Measurements from ENCODE around the gene CPNE7. TPM values are rescaled to one million over a fixed set of nuclear protein-coding genes. Genes with fewer than 3 reads are reported as not detected.

Gene CPNE7
- total RNA-seq, 2 donors from 2014 or later, result 1.5 to 2.1 TPM

DNA sequence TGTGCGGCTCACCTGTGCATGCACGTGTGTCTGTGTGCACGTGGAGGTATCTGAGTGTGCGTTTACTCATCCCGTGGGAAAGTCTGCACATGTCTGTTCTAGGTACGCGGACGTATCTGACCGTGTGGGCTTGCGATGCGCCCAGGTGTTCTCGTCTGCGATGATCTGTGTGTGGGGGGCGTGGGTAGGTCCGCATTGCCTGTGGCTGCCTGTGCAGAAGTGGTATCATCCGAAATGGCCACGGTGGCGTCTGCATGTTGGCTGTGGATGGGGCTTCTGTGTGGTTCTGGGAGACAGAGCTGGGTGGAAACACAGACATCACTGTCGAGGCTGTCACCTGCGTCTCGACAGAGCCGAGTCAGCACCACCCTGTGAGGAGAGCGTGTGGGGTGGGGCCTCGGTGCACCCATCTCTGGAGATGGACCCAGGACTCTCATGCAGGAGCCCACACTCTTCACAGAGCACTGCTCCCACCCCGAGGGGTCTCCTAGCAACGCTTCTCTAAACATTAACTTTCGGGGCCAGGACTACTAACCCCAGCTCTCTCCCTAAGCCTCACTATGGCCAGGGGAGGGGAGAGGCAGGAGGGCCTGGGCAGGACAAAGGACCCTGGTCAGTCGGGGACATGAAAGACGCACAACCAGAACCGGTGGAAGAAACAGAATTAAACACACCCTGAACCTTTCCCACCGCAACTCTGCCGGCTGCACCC is 46.3 kb downstream of the CPNE7 start:
- Histone ChIP-seq H3K9ac (ENCODE audit: extremely low read depth, low read length, poor library complexity, severe bottlenecking) (no peak overlapping the region), H3K27ac (ENCODE audit: low read depth, low read length) (no peak overlapping the region), H3K4me1 (ENCODE audit: control insufficient read depth, insufficient read depth, low read length) (no peaks in the 10 kb centered on the region), H3K27me3 (ENCODE audit: control insufficient read depth, insufficient read depth, low read length, poor library complexity, severe bottlenecking) (no peaks in the 10 kb centered on the region), H3K36me3 (ENCODE audit: control insufficient read depth, insufficient read depth, low read length) (no peaks in the 10 kb centered on the region), H3K4me3 (ENCODE audit: low read length) (no peak overlapping the region), H3K9me3 (ENCODE audit: control insufficient read depth, low read length) (no peaks in the 10 kb centered on the region)
- peaks cover 26% of the 10 kb centered on the region for H3K27me3 Mint-ChIP-seq (ENCODE audit: insufficient read depth)
- H3K9me3 Mint-ChIP-seq, result no peaks in the 10 kb centered on the region
- H3K27ac Mint-ChIP-seq, result no peak overlapping the region
- no peak for DNase-seq
- WGBS, 2 experiments (ENCODE audit: insufficient coverage in 1 of 2, insufficient read length in 1 of 2), result 92 to 94% methylated on average over 20 to 32 of the region's 32 CpGs
- H3K4me3 Mint-ChIP-seq, result no peak overlapping the region
- TF ChIP-seq, protein P1, sequence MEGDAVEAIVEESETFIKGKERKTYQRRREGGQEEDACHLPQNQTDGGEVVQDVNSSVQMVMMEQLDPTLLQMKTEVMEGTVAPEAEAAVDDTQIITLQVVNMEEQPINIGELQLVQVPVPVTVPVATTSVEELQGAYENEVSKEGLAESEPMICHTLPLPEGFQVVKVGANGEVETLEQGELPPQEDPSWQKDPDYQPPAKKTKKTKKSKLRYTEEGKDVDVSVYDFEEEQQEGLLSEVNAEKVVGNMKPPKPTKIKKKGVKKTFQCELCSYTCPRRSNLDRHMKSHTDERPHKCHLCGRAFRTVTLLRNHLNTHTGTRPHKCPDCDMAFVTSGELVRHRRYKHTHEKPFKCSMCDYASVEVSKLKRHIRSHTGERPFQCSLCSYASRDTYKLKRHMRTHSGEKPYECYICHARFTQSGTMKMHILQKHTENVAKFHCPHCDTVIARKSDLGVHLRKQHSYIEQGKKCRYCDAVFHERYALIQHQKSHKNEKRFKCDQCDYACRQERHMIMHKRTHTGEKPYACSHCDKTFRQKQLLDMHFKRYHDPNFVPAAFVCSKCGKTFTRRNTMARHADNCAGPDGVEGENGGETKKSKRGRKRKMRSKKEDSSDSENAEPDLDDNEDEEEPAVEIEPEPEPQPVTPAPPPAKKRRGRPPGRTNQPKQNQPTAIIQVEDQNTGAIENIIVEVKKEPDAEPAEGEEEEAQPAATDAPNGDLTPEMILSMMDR (conservative IDR thresholded peaks at IDR 0.05), result no peak
- H3K36me3 Mint-ChIP-seq (ENCODE audit: low read depth), result no peaks in the 10 kb centered on the region
- peaks cover 5% of the 10 kb centered on the region for H3K4me1 Mint-ChIP-seq

DNA sequence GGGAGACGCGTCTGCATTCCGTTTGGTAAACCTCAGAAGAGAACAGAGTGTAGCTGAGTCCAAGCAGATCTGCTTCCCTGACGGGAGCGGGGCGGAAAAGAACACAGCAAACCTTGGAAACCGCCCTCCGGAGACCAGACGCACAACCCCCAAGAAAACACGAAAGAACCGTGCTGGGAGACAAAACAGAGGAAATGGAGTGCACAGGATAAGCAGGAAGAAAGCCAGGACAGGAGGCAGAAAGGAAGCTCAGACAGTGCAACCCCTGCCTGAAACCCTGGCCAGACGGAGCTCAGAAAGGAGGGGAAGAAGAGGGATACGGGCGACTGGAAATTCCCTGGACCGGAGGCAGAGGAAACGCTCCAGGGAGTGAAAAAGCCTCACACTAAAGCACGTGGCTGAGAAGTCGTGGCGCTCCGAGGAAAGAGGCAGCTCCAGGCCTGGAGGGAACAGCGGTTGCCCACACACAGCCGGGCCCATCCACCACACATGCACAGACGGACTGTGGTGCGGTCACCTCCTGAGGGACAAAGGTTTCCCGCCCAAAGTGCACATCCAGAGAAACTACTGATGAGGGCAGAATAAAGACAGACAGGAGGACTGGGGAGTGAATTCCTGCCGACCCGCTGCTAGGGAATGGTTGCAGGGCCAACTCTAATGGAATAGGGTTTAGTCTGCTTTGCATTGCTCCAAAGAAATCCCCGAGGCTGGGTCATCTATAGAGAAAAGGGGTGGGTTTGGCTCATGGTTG is 48.1 kb downstream of the CPNE7 start:
- no peaks in the 10 kb centered on the region for H3K9me3 Mint-ChIP-seq
- Histone ChIP-seq H3K36me3 (ENCODE audit: control insufficient read depth, insufficient read depth, low read length) (no peaks in the 10 kb centered on the region), H3K27ac (ENCODE audit: low read depth, low read length) (no peak overlapping the region), H3K27me3 (ENCODE audit: control insufficient read depth, insufficient read depth, low read length, poor library complexity, severe bottlenecking) (no peaks in the 10 kb centered on the region), H3K4me1 (ENCODE audit: control insufficient read depth, insufficient read depth, low read length) (no peaks in the 10 kb centered on the region), H3K9me3 (ENCODE audit: control insufficient read depth, low read length) (no peaks in the 10 kb centered on the region), H3K4me3 (ENCODE audit: low read length) (no peak overlapping the region), H3K9ac (ENCODE audit: extremely low read depth, low read length, poor library complexity, severe bottlenecking) (no peak overlapping the region)
- no peaks in the 10 kb centered on the region for H3K36me3 Mint-ChIP-seq (ENCODE audit: low read depth)
- WGBS, 2 experiments (ENCODE audit: insufficient coverage in 1 of 2, insufficient read length in 1 of 2), result 71 to 83% methylated on average over 25 to 28 of the region's 28 CpGs
- no peak overlapping the region for H3K4me3 Mint-ChIP-seq
- TF ChIP-seq, protein P1 (conservative IDR thresholded peaks at IDR 0.05), result no peak
- DNase-seq, result no peak
- H3K27ac Mint-ChIP-seq, result no peak overlapping the region
- H3K4me1 Mint-ChIP-seq, result peaks cover 5% of the 10 kb centered on the region
- H3K27me3 Mint-ChIP-seq (ENCODE audit: insufficient read depth), result peaks cover 26% of the 10 kb centered on the region

DNA sequence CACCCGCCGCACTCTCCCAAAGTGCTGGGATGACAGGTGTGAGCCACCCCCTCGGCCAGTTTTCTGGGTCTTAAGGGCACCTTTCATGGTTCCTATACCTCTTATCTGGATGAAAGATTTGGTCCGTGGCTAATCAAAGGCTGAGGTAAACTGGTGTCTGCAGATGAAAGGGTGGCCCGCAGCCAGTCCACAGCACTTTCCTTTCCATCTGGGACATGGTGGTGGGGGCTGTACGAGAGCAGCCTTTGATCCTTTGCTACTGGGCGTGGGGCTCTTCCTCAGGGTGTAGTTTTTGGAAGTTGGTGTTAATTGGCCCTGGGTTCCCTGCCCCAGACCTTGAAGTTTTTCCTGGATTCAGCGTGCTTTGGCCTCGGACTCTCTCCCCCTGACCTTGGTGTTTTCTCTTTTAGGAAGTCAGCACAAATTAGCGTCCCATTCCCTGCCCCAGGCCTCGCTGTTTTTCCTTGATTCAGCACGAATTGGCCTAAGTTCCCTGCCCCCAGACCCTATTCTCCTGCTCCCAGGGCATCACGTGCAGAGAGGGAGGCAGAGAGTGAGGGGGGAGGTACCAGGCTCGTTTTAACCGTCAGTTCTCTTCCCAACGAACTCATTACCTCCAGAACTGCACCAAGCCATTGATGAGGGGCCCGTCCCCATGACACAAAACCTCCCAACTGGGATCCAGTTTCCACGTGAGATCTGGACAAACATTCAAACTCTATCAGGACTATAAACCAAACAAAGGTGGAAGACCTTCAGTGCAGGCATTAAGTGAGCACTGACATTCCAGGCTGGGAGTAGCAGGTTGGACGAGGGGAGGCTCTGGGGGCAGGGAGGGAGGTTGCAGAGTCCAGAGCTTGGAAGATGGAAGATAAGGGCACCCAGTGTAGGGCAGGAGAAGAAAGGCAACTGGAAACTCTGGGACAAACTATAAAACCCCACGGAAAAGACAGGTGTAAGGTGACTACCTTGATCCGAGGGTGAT is 49.5 kb downstream of the CPNE7 start:
- no peak for DNase-seq
- peaks cover 2% of the 10 kb centered on the region for H3K9me3 Mint-ChIP-seq
- no peaks in the 10 kb centered on the region for H3K9me3 ChIP-seq (ENCODE audit: control insufficient read depth, low read length)
- H3K27me3 Mint-ChIP-seq (ENCODE audit: insufficient read depth), result peaks cover 26% of the 10 kb centered on the region
- H3K27ac ChIP-seq (ENCODE audit: low read depth, low read length), result no peak overlapping the region
- TF ChIP-seq, protein P1 (conservative IDR thresholded peaks at IDR 0.05), result no peak
- H3K4me3 Mint-ChIP-seq, result no peak overlapping the region
- no peak overlapping the region for H3K9ac ChIP-seq (ENCODE audit: extremely low read depth, low read length, poor library complexity, severe bottlenecking)
- H3K27me3 ChIP-seq (ENCODE audit: control insufficient read depth, insufficient read depth, low read length, poor library complexity, severe bottlenecking), result no peaks in the 10 kb centered on the region
- no peaks in the 10 kb centered on the region for H3K36me3 Mint-ChIP-seq (ENCODE audit: low read depth)
- WGBS, 2 experiments (ENCODE audit: insufficient coverage in 1 of 2, insufficient read length in 1 of 2), result 60 to 76% methylated on average over 12 to 21 of the region's 21 CpGs
- no peak overlapping the region for H3K4me3 ChIP-seq (ENCODE audit: low read length)
- H3K36me3 ChIP-seq (ENCODE audit: control insufficient read depth, insufficient read depth, low read length), result no peaks in the 10 kb centered on the region
- H3K27ac Mint-ChIP-seq, result no peak overlapping the region
- H3K4me1 Mint-ChIP-seq, result peaks cover 5% of the 10 kb centered on the region
- H3K4me1 ChIP-seq (ENCODE audit: control insufficient read depth, insufficient read depth, low read length), result no peaks in the 10 kb centered on the region
